Measurements from ENCODE around the gene ANKRD17. TPM values are rescaled to one million over a fixed set of nuclear protein-coding genes. Genes with fewer than 3 reads are reported as not detected.
A peak's percentile ranks its signal among the peaks of the same experiment; 100 is the strongest.

Gene ANKRD17
- total and polyA plus RNA-seq, 5 donors from 2014 or later = 6.9 to 63.4 (median 9.9) TPM

DNA sequence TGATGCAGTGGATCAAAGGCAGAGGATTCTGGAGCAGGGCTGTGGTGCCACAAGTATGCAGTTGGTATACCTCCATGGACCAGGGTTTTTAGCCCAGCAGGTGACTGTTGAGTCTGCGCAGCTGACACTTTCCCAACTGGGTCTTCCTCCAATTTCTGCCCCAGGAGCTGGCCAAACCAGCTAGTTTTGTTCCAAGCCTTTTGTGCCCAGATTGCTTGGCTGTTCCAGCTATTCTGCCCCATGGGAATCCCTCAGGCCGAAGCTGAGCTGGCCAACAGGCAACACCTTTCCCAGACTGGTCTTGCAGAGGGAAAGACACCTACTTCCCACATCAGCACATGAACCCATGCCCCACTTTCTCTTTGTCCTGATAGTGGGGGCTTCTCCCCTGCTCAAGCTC, 22.8 kb upstream of the ANKRD17 start:
- no peak for ATAC-seq (ENCODE audit: low read depth in 2 of 2)
- no peak for DNase-seq
- H3K27ac Mint-ChIP-seq = no peak overlapping the region
- no peaks in the 10 kb centered on the region for H3K9me3 ChIP-seq (ENCODE audit: control insufficient read depth in 2 of 2, low read length in 2 of 2)
- no peaks in the 10 kb centered on the region for H3K27me3 ChIP-seq (ENCODE audit: control insufficient read depth, insufficient read depth, low read length)
- no peak overlapping the region for H3K27ac ChIP-seq (ENCODE audit: insufficient read depth, low read length, poor library complexity, severe bottlenecking)
- H3K36me3 Mint-ChIP-seq = peaks cover 37% of the 10 kb centered on the region
- H3K4me3 Mint-ChIP-seq = no peak overlapping the region
- H3K9me3 Mint-ChIP-seq = peaks cover 0 to 10% (median 2%) of the 10 kb centered on the region in 7 donors
- H3K36me3 ChIP-seq (ENCODE audit: control insufficient read depth, insufficient read depth, low read length) = peaks cover 10% of the 10 kb centered on the region
- H3K4me1 ChIP-seq (ENCODE audit: control insufficient read depth, insufficient read depth, low read length, poor library complexity, severe bottlenecking) = no peaks in the 10 kb centered on the region
- no peak overlapping the region for H3K4me3 ChIP-seq (ENCODE audit: low read depth, low read length)
- peaks cover 0 to 17% (median 9%) of the 10 kb centered on the region in 4 donors for H3K4me1 Mint-ChIP-seq
- H3K27me3 Mint-ChIP-seq = no peaks in the 10 kb centered on the region

DNA sequence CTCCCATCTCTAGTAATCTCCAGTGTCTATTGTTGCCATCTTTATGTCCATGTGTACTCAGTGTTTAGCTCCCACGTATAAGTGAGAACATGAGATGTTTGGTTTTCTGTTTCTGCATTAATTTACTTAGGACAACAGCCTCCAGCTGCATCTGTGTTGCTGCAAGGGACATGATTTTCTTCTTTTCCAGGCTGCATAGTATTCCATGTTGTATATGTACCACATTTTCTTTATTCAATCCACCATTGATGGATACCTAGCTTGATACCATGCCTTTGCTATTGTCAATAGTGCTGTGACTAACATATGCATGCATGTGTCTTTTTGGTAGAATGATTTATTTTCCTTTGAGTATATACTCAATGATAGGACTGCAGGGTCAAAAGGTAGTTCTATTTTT, 18.6 kb upstream of the ANKRD17 start:
- no peaks in the 10 kb centered on the region for H3K27me3 Mint-ChIP-seq
- H3K4me1 Mint-ChIP-seq = peaks cover 0 to 17% (median 10%) of the 10 kb centered on the region in 4 donors
- DNase-seq (no peak), ATAC-seq (ENCODE audit: low read depth in 2 of 2) (no peak)
- peaks cover 0 to 8% (median 2%) of the 10 kb centered on the region in 7 donors for H3K9me3 Mint-ChIP-seq
- H3K4me3 Mint-ChIP-seq = no peak overlapping the region
- Histone ChIP-seq H3K36me3 (ENCODE audit: control insufficient read depth, insufficient read depth, low read length) (peaks cover 10% of the 10 kb centered on the region), H3K4me3 (ENCODE audit: low read depth, low read length) (no peak overlapping the region), H3K9me3 (ENCODE audit: control insufficient read depth in 2 of 2, low read length in 2 of 2) (no peaks in the 10 kb centered on the region), H3K27me3 (ENCODE audit: control insufficient read depth, insufficient read depth, low read length) (no peaks in the 10 kb centered on the region), H3K4me1 (ENCODE audit: control insufficient read depth, insufficient read depth, low read length, poor library complexity, severe bottlenecking) (no peaks in the 10 kb centered on the region), H3K27ac (ENCODE audit: insufficient read depth, low read length, poor library complexity, severe bottlenecking) (no peak overlapping the region)
- no peak overlapping the region for H3K27ac Mint-ChIP-seq
- peaks cover 32% of the 10 kb centered on the region for H3K36me3 Mint-ChIP-seq

DNA sequence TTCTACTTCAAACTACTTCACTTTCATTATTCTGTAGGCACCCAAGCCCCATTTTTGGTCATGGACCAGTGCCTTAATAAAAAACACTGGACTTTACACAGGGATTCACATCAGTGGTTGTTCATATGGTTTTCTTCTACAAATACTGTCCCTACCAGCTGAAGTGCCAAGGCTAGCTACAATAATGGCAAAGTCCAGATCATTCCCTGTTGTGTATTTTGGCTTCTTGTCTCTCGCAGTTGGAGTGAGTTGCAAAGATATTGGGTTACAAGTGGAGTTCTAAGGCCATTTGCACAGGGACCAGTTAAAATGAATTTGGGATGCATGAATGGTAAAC, 16.7 kb upstream of the ANKRD17 start:
- Histone ChIP-seq H3K4me1 (ENCODE audit: control insufficient read depth, insufficient read depth, low read length, poor library complexity, severe bottlenecking) (no peaks in the 10 kb centered on the region), H3K4me3 (ENCODE audit: low read depth, low read length) (no peak overlapping the region), H3K27me3 (ENCODE audit: control insufficient read depth, insufficient read depth, low read length) (no peaks in the 10 kb centered on the region), H3K9me3 (ENCODE audit: control insufficient read depth in 2 of 2, low read length in 2 of 2) (no peaks in the 10 kb centered on the region), H3K36me3 (ENCODE audit: control insufficient read depth, insufficient read depth, low read length) (no peaks in the 10 kb centered on the region), H3K27ac (ENCODE audit: insufficient read depth, low read length, poor library complexity, severe bottlenecking) (no peak overlapping the region)
- ATAC-seq (ENCODE audit: low read depth in 2 of 2) = no peak
- peaks cover 0 to 8% (median 2%) of the 10 kb centered on the region in 7 donors for H3K9me3 Mint-ChIP-seq
- no peak overlapping the region for H3K4me3 Mint-ChIP-seq
- H3K27ac Mint-ChIP-seq = no peak overlapping the region
- no peaks in the 10 kb centered on the region for H3K27me3 Mint-ChIP-seq
- no peak for DNase-seq
- H3K36me3 Mint-ChIP-seq = peaks cover 24% of the 10 kb centered on the region
- peaks cover 0 to 12% (median 5%) of the 10 kb centered on the region in 4 donors for H3K4me1 Mint-ChIP-seq

DNA sequence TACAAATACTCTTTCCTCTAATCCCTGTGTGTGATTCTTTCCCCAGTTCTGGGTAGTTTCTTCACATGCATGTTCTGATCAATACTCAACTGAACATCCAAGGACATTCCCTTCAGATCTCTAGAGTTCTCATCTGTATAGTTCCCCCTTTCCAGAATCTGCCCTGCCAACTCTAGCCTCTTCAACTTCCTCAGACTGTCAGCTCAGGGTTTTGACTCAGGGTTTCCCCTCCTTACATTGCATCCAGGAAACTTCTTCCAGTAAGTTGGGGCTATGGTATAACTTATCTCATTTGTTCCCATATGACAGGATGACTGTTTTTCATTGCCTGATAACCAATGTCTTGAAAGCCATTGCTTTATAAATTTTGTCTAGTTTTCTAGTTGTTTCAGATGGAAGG, 14.2 kb upstream of the ANKRD17 start:
- no peak for DNase-seq

DNA sequence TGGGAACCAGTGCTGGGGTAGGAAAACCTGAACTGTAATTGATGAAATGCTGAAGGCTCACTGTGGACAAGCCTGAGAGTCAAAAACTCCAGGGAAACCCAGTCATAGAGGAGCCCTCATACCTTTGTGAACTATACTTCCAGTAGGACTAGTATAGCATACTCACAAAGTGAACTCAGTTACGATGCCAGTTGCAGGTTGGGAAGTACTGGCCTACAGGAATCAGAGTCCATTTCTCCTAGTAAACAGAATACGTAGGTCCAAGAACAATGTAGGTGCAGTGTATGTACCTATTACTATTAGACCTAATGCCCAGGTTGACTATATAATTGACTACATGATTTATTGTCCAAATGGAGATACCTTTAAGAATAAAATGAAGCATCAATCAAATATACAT, 8.5 kb upstream of the ANKRD17 start:
- ATAC-seq (ENCODE audit: low read depth in 2 of 2) (no peak), DNase-seq (no peak)
- Histone ChIP-seq H3K9me3 (ENCODE audit: control insufficient read depth in 2 of 2, low read length in 2 of 2) (no peaks in the 10 kb centered on the region), H3K36me3 (ENCODE audit: control insufficient read depth, insufficient read depth, low read length) (no peaks in the 10 kb centered on the region), H3K27ac (ENCODE audit: insufficient read depth, low read length, poor library complexity, severe bottlenecking) (no peak overlapping the region), H3K4me3 (ENCODE audit: low read depth, low read length) (no peak overlapping the region), H3K27me3 (ENCODE audit: control insufficient read depth, insufficient read depth, low read length) (no peaks in the 10 kb centered on the region), H3K4me1 (ENCODE audit: control insufficient read depth, insufficient read depth, low read length, poor library complexity, severe bottlenecking) (no peaks in the 10 kb centered on the region)
- Mint-ChIP-seq H3K36me3 (no peaks in the 10 kb centered on the region), H3K4me3 (no peak overlapping the region), H3K9me3 (no peaks in the 10 kb centered on the region), H3K27ac (no peak overlapping the region), H3K4me1 (peaks cover 0 to 10% (median 7%) of the 10 kb centered on the region in 4 donors), H3K27me3 (no peaks in the 10 kb centered on the region)

More for the DNA sequence above, 14.2 kb upstream of the ANKRD17 start:
- Mint-ChIP-seq H3K4me1 (peaks cover 0 to 6% (median 3%) of the 10 kb centered on the region in 4 donors), H3K9me3 (peaks cover 0 to 4% (median 0%) of the 10 kb centered on the region in 7 donors), H3K4me3 (no peak overlapping the region), H3K27me3 (no peaks in the 10 kb centered on the region), H3K36me3 (peaks cover 16% of the 10 kb centered on the region), H3K27ac (no peak overlapping the region)
- no peaks in the 10 kb centered on the region for H3K9me3 ChIP-seq (ENCODE audit: control insufficient read depth in 2 of 2, low read length in 2 of 2)
- no peaks in the 10 kb centered on the region for H3K27me3 ChIP-seq (ENCODE audit: control insufficient read depth, insufficient read depth, low read length)
- no peaks in the 10 kb centered on the region for H3K4me1 ChIP-seq (ENCODE audit: control insufficient read depth, insufficient read depth, low read length, poor library complexity, severe bottlenecking)
- H3K36me3 ChIP-seq (ENCODE audit: control insufficient read depth, insufficient read depth, low read length) = no peaks in the 10 kb centered on the region
- no peak overlapping the region for H3K27ac ChIP-seq (ENCODE audit: insufficient read depth, low read length, poor library complexity, severe bottlenecking)
- H3K4me3 ChIP-seq (ENCODE audit: low read depth, low read length) = no peak overlapping the region
- ATAC-seq (ENCODE audit: low read depth in 2 of 2) = no peak

DNA sequence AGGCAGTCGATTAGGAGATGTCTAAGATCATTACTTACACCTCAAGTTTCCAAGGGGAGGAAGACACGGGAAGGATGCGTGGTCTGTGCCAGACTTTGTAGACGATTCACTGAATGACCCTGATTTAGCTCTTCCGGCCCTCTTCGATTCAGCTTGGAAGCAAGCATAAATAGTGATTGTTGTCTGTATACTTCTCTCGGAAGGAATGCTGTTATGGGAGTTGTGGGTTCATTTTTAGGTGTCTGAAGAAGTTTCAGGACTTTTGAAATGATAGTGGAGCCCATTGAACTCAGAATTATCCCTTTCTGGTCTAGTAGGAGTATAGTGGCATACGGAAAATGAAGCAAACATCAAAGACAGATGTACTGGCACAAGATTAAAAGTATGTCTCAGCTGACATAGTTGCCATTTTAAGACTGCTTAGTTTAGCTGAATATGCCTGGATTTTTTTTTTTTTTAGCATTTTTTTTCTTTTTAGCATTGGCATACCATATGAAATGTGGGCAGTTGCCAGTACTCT, 1.0 kb upstream of the ANKRD17 start:
- peak overlapping the region; percentile 99 to 100 (median 100) for H3K27ac Mint-ChIP-seq
- Histone ChIP-seq H3K27ac (ENCODE audit: insufficient read depth, low read length, poor library complexity, severe bottlenecking) (peak overlapping the region; percentile 97), H3K27me3 (ENCODE audit: control insufficient read depth, insufficient read depth, low read length) (no peaks in the 10 kb centered on the region), H3K9me3 (ENCODE audit: control insufficient read depth in 2 of 2, low read length in 2 of 2) (no peaks in the 10 kb centered on the region), H3K36me3 (ENCODE audit: control insufficient read depth, insufficient read depth, low read length) (no peaks in the 10 kb centered on the region), H3K4me1 (ENCODE audit: control insufficient read depth, insufficient read depth, low read length, poor library complexity, severe bottlenecking) (peaks cover 39% of the 10 kb centered on the region), H3K4me3 (ENCODE audit: low read depth, low read length) (peak overlapping the region; percentile 99)
- DNase-seq (peak in 2 of 3 donors; percentile 44 to 57), ATAC-seq (ENCODE audit: low read depth in 2 of 2) (peak in 1 of 2 donors; percentile 1)
- peaks cover 4% of the 10 kb centered on the region for H3K36me3 Mint-ChIP-seq
- no peaks in the 10 kb centered on the region for H3K9me3 Mint-ChIP-seq
- H3K4me1 Mint-ChIP-seq = peaks cover 23 to 64% (median 39%) of the 10 kb centered on the region in 4 donors
- H3K27me3 Mint-ChIP-seq = no peaks in the 10 kb centered on the region
- peak overlapping the region; percentile 99 to 100 (median 100) for H3K4me3 Mint-ChIP-seq

DNA sequence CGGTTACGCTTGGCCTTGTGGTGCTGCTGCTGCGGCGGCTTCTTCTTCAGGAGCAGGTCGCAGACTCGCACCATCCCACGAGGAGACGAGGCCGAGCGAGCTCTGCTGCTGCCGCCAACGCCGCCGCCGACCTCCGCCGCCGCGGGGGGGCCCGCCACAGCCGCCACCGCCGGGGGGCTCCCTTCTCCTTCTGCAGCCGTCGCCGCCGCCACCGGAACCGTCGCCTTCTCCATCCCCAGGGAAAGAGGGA, 237 bp downstream of the ANKRD17 start:
- H3K27me3 Mint-ChIP-seq = no peaks in the 10 kb centered on the region
- peak; percentile 31 to 38 for ATAC-seq (ENCODE audit: low read depth in 2 of 2)
- H3K27ac Mint-ChIP-seq = peak overlapping the region; percentile 99 to 100 (median 100)
- peak in 2 of 3 donors; percentile 72 to 78 for DNase-seq
- H3K36me3 Mint-ChIP-seq = peaks cover 8% of the 10 kb centered on the region
- H3K4me1 Mint-ChIP-seq = peaks cover 29 to 76% (median 50%) of the 10 kb centered on the region in 4 donors
- peak overlapping the region; percentile 99 to 100 (median 100) for H3K4me3 Mint-ChIP-seq
- Histone ChIP-seq H3K36me3 (ENCODE audit: control insufficient read depth, insufficient read depth, low read length) (no peaks in the 10 kb centered on the region), H3K9me3 (ENCODE audit: control insufficient read depth in 2 of 2, low read length in 2 of 2) (no peaks in the 10 kb centered on the region), H3K4me3 (ENCODE audit: low read depth, low read length) (no peak overlapping the region), H3K27ac (ENCODE audit: insufficient read depth, low read length, poor library complexity, severe bottlenecking) (peak overlapping the region; percentile 97), H3K27me3 (ENCODE audit: control insufficient read depth, insufficient read depth, low read length) (no peaks in the 10 kb centered on the region), H3K4me1 (ENCODE audit: control insufficient read depth, insufficient read depth, low read length, poor library complexity, severe bottlenecking) (peaks cover 48% of the 10 kb centered on the region)
- H3K9me3 Mint-ChIP-seq = no peaks in the 10 kb centered on the region

DNA sequence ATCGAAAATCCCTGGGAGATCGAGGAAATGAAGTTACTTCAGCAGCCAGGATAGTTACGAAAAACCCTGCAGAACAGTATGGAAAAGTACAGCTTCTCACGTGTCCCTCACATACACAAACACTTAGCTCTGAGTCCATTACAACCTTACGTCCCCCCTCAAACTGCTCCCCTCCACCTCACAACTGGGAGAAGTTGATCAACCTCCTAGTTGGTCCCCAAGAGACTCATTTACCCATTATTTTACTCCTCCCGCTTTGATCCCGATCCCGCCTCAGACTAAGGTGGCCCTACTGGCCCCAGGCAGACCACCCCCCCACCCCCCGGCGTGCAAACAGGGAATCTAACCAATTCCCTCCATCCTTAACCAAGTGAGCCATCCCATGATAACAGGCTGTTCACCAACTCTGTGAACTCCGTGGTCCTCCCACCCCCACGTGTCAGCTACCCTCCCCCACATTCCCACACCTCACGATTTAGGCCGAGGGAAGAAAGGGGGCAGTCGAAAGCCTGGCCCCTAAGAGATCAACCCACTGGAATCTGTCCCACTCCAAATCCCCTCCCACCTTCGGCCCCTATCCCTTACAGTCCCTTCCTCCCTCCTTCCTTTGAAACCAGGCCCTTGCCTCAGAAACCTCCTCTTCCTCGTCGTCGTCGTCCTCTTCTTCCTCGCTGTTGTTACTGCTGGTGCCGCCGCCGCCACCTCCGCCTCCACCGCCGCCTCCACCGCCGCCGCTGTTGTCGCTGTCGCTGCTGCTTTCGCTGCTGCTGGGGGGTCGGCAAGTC, 755 bp downstream of the ANKRD17 start:
- Histone ChIP-seq H3K27me3 (ENCODE audit: control insufficient read depth, insufficient read depth, low read length) (no peaks in the 10 kb centered on the region), H3K36me3 (ENCODE audit: control insufficient read depth, insufficient read depth, low read length) (peaks cover 2% of the 10 kb centered on the region), H3K27ac (ENCODE audit: insufficient read depth, low read length, poor library complexity, severe bottlenecking) (peak overlapping the region; percentile 97), H3K4me3 (ENCODE audit: low read depth, low read length) (peak overlapping the region; percentile 93), H3K4me1 (ENCODE audit: control insufficient read depth, insufficient read depth, low read length, poor library complexity, severe bottlenecking) (peaks cover 53% of the 10 kb centered on the region), H3K9me3 (ENCODE audit: control insufficient read depth in 2 of 2, low read length in 2 of 2) (no peaks in the 10 kb centered on the region)
- ATAC-seq (ENCODE audit: low read depth in 2 of 2) = no peak
- peaks cover 34 to 81% (median 55%) of the 10 kb centered on the region in 4 donors for H3K4me1 Mint-ChIP-seq
- peak overlapping the region; percentile 99 to 100 (median 100) for H3K4me3 Mint-ChIP-seq
- H3K9me3 Mint-ChIP-seq = no peaks in the 10 kb centered on the region
- peaks cover 13% of the 10 kb centered on the region for H3K36me3 Mint-ChIP-seq
- peak overlapping the region; percentile 96 to 100 (median 98) for H3K27ac Mint-ChIP-seq
- DNase-seq = peak in 1 of 3 donors; percentile 40
- H3K27me3 Mint-ChIP-seq = no peaks in the 10 kb centered on the region

Data from CD4-positive, CD25-positive, alpha-beta regulatory T cell (primary cell).